ENCODE results near the gene ARHGAP5. TPM values are rescaled to one million over a fixed set of nuclear protein-coding genes. Genes with fewer than 3 reads are reported as not detected.
A peak's percentile ranks its signal among the peaks of the same experiment; 100 is the strongest.
"Not testable (repeated sequence)": the region's sequence is repeated elsewhere in the genome, so short reads cannot be mapped to it uniquely, and the experiment has no call there.

ARHGAP5 gene
- total RNA-seq, 1 donor from 2014 or later = 182 TPM

- no peak for TF ChIP-seq CTCF (IDR thresholded peaks at IDR 0.05; ENCODE audit: unreplicated experiment)
- DNase-seq (ENCODE audit: low spot score, unreplicated experiment) = no peak
- Mint-ChIP-seq H3K27me3 (no peaks in the 10 kb centered on the region), H3K36me3 (ENCODE audit: insufficient read depth) (peaks cover 23% of the 10 kb centered on the region), H3K4me1 (ENCODE audit: low read depth) (no peaks in the 10 kb centered on the region), H3K27ac (no peak overlapping the region), H3K9me3 (ENCODE audit: low read depth) (peaks cover 6% of the 10 kb centered on the region), H3K4me3 (ENCODE audit: low read depth) (no peak overlapping the region)
Measured at GRCh38 chr14:32110548-32110896, 33.4 kb downstream of the ARHGAP5 start.

- peaks cover 13% of the 10 kb centered on the region for H3K4me1 Mint-ChIP-seq (ENCODE audit: low read depth)
- no peak for DNase-seq (ENCODE audit: low spot score, unreplicated experiment)
- peaks cover 24% of the 10 kb centered on the region for H3K9me3 Mint-ChIP-seq (ENCODE audit: low read depth)
- no peak for TF ChIP-seq CTCF (IDR thresholded peaks at IDR 0.05; ENCODE audit: unreplicated experiment)
- H3K27ac Mint-ChIP-seq = no peak overlapping the region
- peaks cover 56% of the 10 kb centered on the region for H3K36me3 Mint-ChIP-seq (ENCODE audit: insufficient read depth)
- no peak overlapping the region for H3K4me3 Mint-ChIP-seq (ENCODE audit: low read depth)
- H3K27me3 Mint-ChIP-seq = no peaks in the 10 kb centered on the region
Measured at GRCh38 chr14:32121536-32121935, 44.4 kb downstream of the ARHGAP5 start.

- TF ChIP-seq CTCF (IDR thresholded peaks at IDR 0.05; ENCODE audit: unreplicated experiment) = no peak
- DNase-seq (ENCODE audit: low spot score, unreplicated experiment) = no peak
- Mint-ChIP-seq H3K9me3 (ENCODE audit: low read depth) (peaks cover 27% of the 10 kb centered on the region), H3K36me3 (ENCODE audit: insufficient read depth) (peaks cover 56% of the 10 kb centered on the region), H3K27ac (no peak overlapping the region), H3K4me1 (ENCODE audit: low read depth) (peaks cover 13% of the 10 kb centered on the region), H3K27me3 (no peaks in the 10 kb centered on the region), H3K4me3 (ENCODE audit: low read depth) (no peak overlapping the region)
Measured at GRCh38 chr14:32121948-32122347, 44.8 kb downstream of the ARHGAP5 start.

GRCh38 chr14:32126899-32127730, 50.0 kb downstream of the ARHGAP5 start:
- peaks cover 43% of the 10 kb centered on the region for H3K9me3 Mint-ChIP-seq (ENCODE audit: low read depth)
- peak overlapping the region; percentile 77 for H3K27ac Mint-ChIP-seq
- H3K36me3 Mint-ChIP-seq (ENCODE audit: insufficient read depth) = peaks cover 79% of the 10 kb centered on the region
- not testable (repeated sequence) for H3K4me1 Mint-ChIP-seq (ENCODE audit: low read depth); H3K4me3 Mint-ChIP-seq (ENCODE audit: low read depth); DNase-seq (ENCODE audit: low spot score, unreplicated experiment); H3K27me3 Mint-ChIP-seq

DNA sequence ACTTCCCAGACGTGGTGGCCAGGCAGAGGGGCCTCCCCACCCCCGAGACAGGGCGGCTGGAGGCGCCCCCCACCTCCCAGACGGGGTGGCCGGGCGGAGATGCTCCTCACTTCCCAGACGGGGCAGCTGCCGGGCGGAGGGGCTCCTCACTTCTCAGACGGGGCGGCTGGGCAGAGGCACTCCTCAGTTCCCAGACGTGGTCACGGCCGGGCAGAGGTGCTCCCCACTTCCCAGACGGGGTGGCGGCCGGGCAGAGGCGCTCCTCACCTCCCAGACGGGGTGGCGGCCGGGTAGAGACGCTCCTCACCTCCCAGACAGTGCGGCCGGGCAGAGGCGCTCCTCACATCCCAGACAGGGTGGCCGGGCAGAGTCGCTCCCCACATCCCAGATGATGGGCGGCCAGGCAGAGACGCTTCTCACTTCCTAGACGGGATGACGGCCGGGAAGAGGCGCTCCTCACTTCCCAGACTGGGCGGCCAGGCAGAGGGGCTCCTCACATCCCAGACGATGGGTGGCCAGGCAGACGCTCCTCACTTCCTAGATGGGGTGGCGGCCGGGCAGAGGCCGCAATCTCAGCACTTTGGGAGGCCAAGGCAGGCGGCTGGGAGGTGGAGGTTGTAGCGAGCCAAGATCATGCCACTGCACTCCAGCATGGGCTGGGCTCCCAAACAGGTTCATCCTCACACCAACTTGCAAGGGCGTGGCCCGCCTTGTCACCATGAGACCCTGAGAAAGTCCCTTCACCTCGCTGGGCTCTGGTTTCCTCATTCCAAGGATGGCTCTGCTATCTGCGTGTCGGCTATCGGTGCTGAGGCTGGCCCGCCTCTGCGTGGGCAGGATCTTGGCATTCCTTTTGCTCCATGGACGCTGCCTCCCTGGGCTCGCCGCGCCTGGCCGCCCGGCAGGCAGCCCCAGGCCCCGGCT, 50.9 kb downstream of the ARHGAP5 start:
- not testable (repeated sequence) for H3K27ac Mint-ChIP-seq; DNase-seq (ENCODE audit: low spot score, unreplicated experiment); H3K27me3 Mint-ChIP-seq; H3K4me3 Mint-ChIP-seq (ENCODE audit: low read depth); H3K4me1 Mint-ChIP-seq (ENCODE audit: low read depth)
- peaks cover 43% of the 10 kb centered on the region for H3K9me3 Mint-ChIP-seq (ENCODE audit: low read depth)
- peaks cover 79% of the 10 kb centered on the region for H3K36me3 Mint-ChIP-seq (ENCODE audit: insufficient read depth)

GRCh38 chr14:32128703-32129102, 51.6 kb downstream of the ARHGAP5 start:
- no peak for TF ChIP-seq CTCF (IDR thresholded peaks at IDR 0.05; ENCODE audit: unreplicated experiment)
- Mint-ChIP-seq H3K36me3 (ENCODE audit: insufficient read depth) (peaks cover 79% of the 10 kb centered on the region), H3K27me3 (no peaks in the 10 kb centered on the region), H3K27ac (peak overlapping the region; percentile 76), H3K4me1 (ENCODE audit: low read depth) (no peaks in the 10 kb centered on the region), H3K4me3 (ENCODE audit: low read depth) (no peak overlapping the region), H3K9me3 (ENCODE audit: low read depth) (peaks cover 38% of the 10 kb centered on the region)
- no peak for DNase-seq (ENCODE audit: low spot score, unreplicated experiment)
